Measurements from ENCODE around the gene SMIM14. TPM values are rescaled to one million over a fixed set of nuclear protein-coding genes. Genes with fewer than 3 reads are reported as not detected.
"Not testable (repeated sequence)": the region's sequence is repeated elsewhere in the genome, so short reads cannot be mapped to it uniquely, and the experiment has no call there.

The SMIM14 gene
- total and polyA plus RNA-seq, 2 experiments from 2014 or later = 98.6 to 124 TPM

DNA sequence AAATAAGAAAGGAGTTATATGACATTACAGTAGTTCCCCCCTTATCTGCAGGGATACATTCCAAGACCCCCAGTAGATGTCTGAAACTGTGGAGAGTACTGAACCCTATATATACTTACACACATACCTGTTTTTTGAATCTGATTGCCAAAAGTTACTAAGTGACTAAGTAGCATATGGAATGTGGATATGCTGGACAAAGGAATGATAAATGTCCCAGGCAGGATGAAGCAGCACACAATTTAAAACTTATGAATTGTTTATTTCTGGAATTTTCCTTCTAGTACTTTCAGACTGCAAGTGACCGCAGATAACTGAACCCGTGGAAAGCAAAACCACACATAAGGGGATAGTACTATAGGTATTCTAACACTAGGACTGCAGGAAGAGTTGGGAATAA lies 134.1 kb downstream of the SMIM14 start:
- Histone ChIP-seq H3K27ac (no peak overlapping the region), H4K20me1 (ENCODE audit: insufficient read depth, poor library complexity, severe bottlenecking) (no peaks in the 10 kb centered on the region), H3K27me3 (no peaks in the 10 kb centered on the region), H2AFZ (no peak overlapping the region), H3K9me3 (ENCODE audit: low read depth) (no peaks in the 10 kb centered on the region), H3K36me3 (replicated peaks; ENCODE audit: insufficient read depth, low read depth) (peaks cover 23% of the 10 kb centered on the region), H3K4me1 (ENCODE audit: insufficient read depth) (no peaks in the 10 kb centered on the region), H3K4me2 (no peak overlapping the region), H3K79me2 (peaks cover 3% of the 10 kb centered on the region), H3K9me2 (replicated peaks; ENCODE audit: insufficient read depth) (no peaks in the 10 kb centered on the region), H3K4me3 (no peak overlapping the region)
- 100% methylated on average over 2 of the region's 2 CpGs for WGBS (ENCODE audit: low lambda C conversion rate, missing lambda C conversion rate)
- no peak for DNase-seq (ENCODE audit: low spot score)
- no peak for TF ChIP-seq EZH2 (IDR thresholded peaks at IDR 0.05; ENCODE audit: borderline replicate concordance)

- H3K79me2 ChIP-seq; H3K9me3 ChIP-seq (ENCODE audit: low read depth); H3K4me2 ChIP-seq; H2AFZ ChIP-seq; H3K4me1 ChIP-seq (ENCODE audit: insufficient read depth); H3K27ac ChIP-seq; H3K27me3 ChIP-seq; H4K20me1 ChIP-seq (ENCODE audit: insufficient read depth, poor library complexity, severe bottlenecking); DNase-seq (ENCODE audit: low spot score); H3K9me2 ChIP-seq (replicated peaks; ENCODE audit: insufficient read depth); H3K4me3 ChIP-seq: not testable (repeated sequence)
- H3K36me3 ChIP-seq (replicated peaks; ENCODE audit: insufficient read depth, low read depth) = peaks cover 19% of the 10 kb centered on the region
- WGBS (ENCODE audit: low lambda C conversion rate, missing lambda C conversion rate) = 94% methylated on average over 4 of the region's 4 CpGs
These were observed 136.0 kb downstream of the SMIM14 start for GRCh38 chr4:39502664-39503035.

- H3K27ac ChIP-seq = no peak overlapping the region
- H3K79me2 ChIP-seq = peaks cover under 1% of the 10 kb centered on the region
- H3K4me2 ChIP-seq = no peak overlapping the region
These were observed 136.5 kb downstream of the SMIM14 start for GRCh38 chr4:39502019-39502663.

DNA sequence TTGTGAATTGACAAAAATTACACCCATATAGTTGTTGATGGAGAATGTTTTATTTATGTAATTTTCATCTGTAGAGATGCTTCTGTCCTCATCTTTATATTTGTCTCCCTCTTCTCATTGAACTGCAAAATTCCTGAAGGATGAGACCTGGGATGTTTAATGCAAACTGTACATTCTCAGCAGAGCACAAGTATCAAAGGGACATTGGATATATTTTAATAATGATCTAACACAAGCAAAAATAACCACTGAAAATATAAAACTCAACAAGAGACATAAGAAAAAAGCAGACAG lies 140.0 kb downstream of the SMIM14 start:
- no peak for DNase-seq (ENCODE audit: low spot score)
- Histone ChIP-seq H3K4me3 (no peak overlapping the region), H3K9me2 (replicated peaks; ENCODE audit: insufficient read depth) (no peaks in the 10 kb centered on the region), H3K4me1 (ENCODE audit: insufficient read depth) (peaks cover 7% of the 10 kb centered on the region), H4K20me1 (ENCODE audit: insufficient read depth, poor library complexity, severe bottlenecking) (no peaks in the 10 kb centered on the region), H2AFZ (no peak overlapping the region), H3K4me2 (no peak overlapping the region), H3K36me3 (replicated peaks; ENCODE audit: insufficient read depth, low read depth) (peaks cover 17% of the 10 kb centered on the region), H3K9me3 (ENCODE audit: low read depth) (no peaks in the 10 kb centered on the region), H3K79me2 (no peaks in the 10 kb centered on the region), H3K27me3 (no peaks in the 10 kb centered on the region), H3K27ac (no peak overlapping the region)
- TF ChIP-seq CTCF (IDR thresholded peaks at IDR 0.05; ENCODE audit: poor library complexity) = no peak
- TF ChIP-seq EZH2phosphoT487 (IDR thresholded peaks at IDR 0.05; ENCODE audit: low read depth, severe bottlenecking, unreplicated experiment) = no peak
- TF ChIP-seq EZH2 (IDR thresholded peaks at IDR 0.05; ENCODE audit: borderline replicate concordance) = no peak

More at GRCh38 chr4:39502019-39502663, 136.5 kb downstream of the SMIM14 start:
- Histone ChIP-seq H3K4me3 (no peak overlapping the region), H4K20me1 (ENCODE audit: insufficient read depth, poor library complexity, severe bottlenecking) (no peaks in the 10 kb centered on the region), H3K9me3 (ENCODE audit: low read depth) (no peaks in the 10 kb centered on the region), H3K9me2 (replicated peaks; ENCODE audit: insufficient read depth) (no peaks in the 10 kb centered on the region), H2AFZ (no peak overlapping the region), H3K36me3 (replicated peaks; ENCODE audit: insufficient read depth, low read depth) (peaks cover 19% of the 10 kb centered on the region), H3K4me1 (ENCODE audit: insufficient read depth) (no peaks in the 10 kb centered on the region), H3K27me3 (no peaks in the 10 kb centered on the region)
- no peak for TF ChIP-seq EZH2phosphoT487 (IDR thresholded peaks at IDR 0.05; ENCODE audit: low read depth, severe bottlenecking, unreplicated experiment)
- no peak for TF ChIP-seq CTCF (IDR thresholded peaks at IDR 0.05; ENCODE audit: poor library complexity)
- no peak for TF ChIP-seq EZH2 (IDR thresholded peaks at IDR 0.05; ENCODE audit: borderline replicate concordance)
- DNase-seq (ENCODE audit: low spot score) = no peak

Measured in hepatocyte (in vitro differentiated cells).